NCI-H524 (cell line): ENCODE measurements around the gene SDF2.
A peak's percentile ranks its signal among the peaks of the same experiment; 100 is the strongest.

Experiments
- DNase-seq, 2 experiments: peaks; one replicate each; lab custom pipeline; 2025; lab: John Stamatoyannopoulos, UW

Gene SDF2

GRCh38 chr17:28661635-28662526, at the start of gene SDF2, which contains the start of gene SUPT6H:
Gene SDF2, minus strand, starts transcription at chr17:28661906. Its CDS starts 30 bp downstream, at chr17:28661876.
Gene SUPT6H, plus strand, starts transcription at chr17:28662205. Its CDS starts 11,197 bp downstream, at chr17:28673402.
- peak; percentile 89 to 94 for DNase-seq

- DNase-seq = peak; percentile 97 to 98
Measured at GRCh38 chr17:28710861-28711722, 49.4 kb upstream of the SDF2 start.

GRCh38 chr17:28707339-28707720, 45.6 kb upstream of the SDF2 start:
- DNase-seq = no peak

- no peak for DNase-seq
Measured at GRCh38 chr17:28706471-28707338, 45.0 kb upstream of the SDF2 start.

GRCh38 chr17:28705728-28706334, 44.1 kb upstream of the SDF2 start:
- DNase-seq = no peak

GRCh38 chr17:28705074-28705659, 43.5 kb upstream of the SDF2 start:
- DNase-seq = no peak

GRCh38 chr17:28704219-28704858, 42.6 kb upstream of the SDF2 start:
- DNase-seq = no peak

GRCh38 chr17:28703552-28704218, 42.0 kb upstream of the SDF2 start:
- no peak for DNase-seq

GRCh38 chr17:28702752-28703150, 41.0 kb upstream of the SDF2 start:
- DNase-seq = no peak

- DNase-seq = no peak
Measured at GRCh38 chr17:28702026-28702751, 40.5 kb upstream of the SDF2 start.

- DNase-seq = no peak
Measured at GRCh38 chr17:28700830-28701492, 39.3 kb upstream of the SDF2 start.

GRCh38 chr17:28700278-28700677, 38.6 kb upstream of the SDF2 start:
- no peak for DNase-seq

GRCh38 chr17:28698253-28698941, 36.7 kb upstream of the SDF2 start:
- no peak for DNase-seq

- no peak for DNase-seq
Measured at GRCh38 chr17:28693869-28694268, 32.2 kb upstream of the SDF2 start.

- DNase-seq = no peak
Measured at GRCh38 chr17:28689011-28689410, 27.3 kb upstream of the SDF2 start.

- no peak for DNase-seq
Measured at GRCh38 chr17:28688481-28688880, 26.8 kb upstream of the SDF2 start.

- peak; percentile 77 to 90 for DNase-seq
Measured at GRCh38 chr17:28686296-28686695, 24.6 kb upstream of the SDF2 start.

- DNase-seq = no peak
Measured at GRCh38 chr17:28685366-28685765, 23.7 kb upstream of the SDF2 start.
